Endothelial cell (in vitro differentiated cells): ENCODE results near the gene LRRC75A. TPM values are rescaled to one million over a fixed set of nuclear protein-coding genes. Genes with fewer than 3 reads are reported as not detected.

Experiments used
- DNase-seq: peaks from one replicate; pipeline ENCODE4 v3.0.0; 2021; ENCODE audit warnings: low spot score
- H3K27ac Mint-ChIP-seq: one replicate; pipeline ENCODE4 v1.8.0; 2021; ENCODE audit warnings: mixed read lengths, inconsistent platforms; ENCODE audit not compliant: unreplicated experiment
- H3K27me3 Mint-ChIP-seq: one replicate; pipeline ENCODE4 v1.8.0; 2021; ENCODE audit warnings: mild to moderate bottlenecking, moderate library complexity, mixed read lengths, inconsistent platforms; ENCODE audit not compliant: unreplicated experiment
- H3K36me3 Mint-ChIP-seq: one replicate; pipeline ENCODE4 v1.8.0; 2021; ENCODE audit warnings: mild to moderate bottlenecking, low read depth, mixed read lengths, inconsistent platforms; ENCODE audit not compliant: unreplicated experiment
- H3K4me1 Mint-ChIP-seq: one replicate; pipeline ENCODE4 v1.8.0; 2021; ENCODE audit warnings: mild to moderate bottlenecking, mixed read lengths, inconsistent platforms; ENCODE audit not compliant: unreplicated experiment
- H3K4me3 Mint-ChIP-seq: one replicate; pipeline ENCODE4 v1.8.0; 2021; ENCODE audit warnings: mild to moderate bottlenecking, mixed read lengths, inconsistent platforms; ENCODE audit not compliant: unreplicated experiment
- H3K9me3 Mint-ChIP-seq: one replicate; pipeline ENCODE4 v1.8.0; 2021; ENCODE audit warnings: mixed read lengths, inconsistent platforms; ENCODE audit not compliant: unreplicated experiment
- total RNA-seq: library from RNA; stranded (reverse); fragmentation: NEBNext Ultra II Directional; extraction: Animal tissue kit (Norgen Biotek cat#: 25700); gene quantifications from one replicate; pipeline ENCODE4 v1.2.1, GENCODE V29; 2021; ENCODE audit not compliant: unreplicated experiment
- TF ChIP-seq, protein P1 (sequence below): fragments of 200-600 bp; sonication (generic); IDR thresholded peaks from one replicate; pipeline ENCODE4 v1.5.0; 2021; ENCODE audit warnings: antibody characterized with exemption; ENCODE audit not compliant: unreplicated experiment

Gene LRRC75A
- total RNA-seq, 1 donor from 2014 or later = 0.95 TPM

DNA sequence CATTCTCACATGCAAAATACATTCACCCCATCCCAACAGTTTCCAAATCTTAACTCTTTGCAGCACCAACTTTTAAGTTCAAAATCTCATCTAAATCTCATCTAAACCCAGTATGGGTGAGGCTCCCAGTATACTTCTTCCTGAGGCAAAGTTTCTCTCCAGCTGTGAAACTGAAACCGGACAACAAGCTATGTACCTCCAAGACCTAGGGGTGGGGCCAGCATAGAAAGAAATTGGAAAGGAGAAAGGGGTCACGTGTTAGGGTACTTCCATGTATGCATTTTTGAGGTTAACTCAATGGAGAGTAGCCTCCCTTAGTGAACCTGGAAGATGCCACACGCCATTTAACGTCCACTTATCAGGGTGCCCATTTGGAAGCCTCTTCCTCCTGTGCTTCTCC is 23.9 kb upstream of the LRRC75A start:
- Mint-ChIP-seq H3K36me3 (peaks cover 4% of the 10 kb centered on the region), H3K27ac (no peak overlapping the region), H3K9me3 (no peaks in the 10 kb centered on the region), H3K4me1 (peaks cover 9% of the 10 kb centered on the region), H3K27me3 (peaks cover 5% of the 10 kb centered on the region), H3K4me3 (no peak overlapping the region)
- DNase-seq = no peak
- TF ChIP-seq, protein P1, sequence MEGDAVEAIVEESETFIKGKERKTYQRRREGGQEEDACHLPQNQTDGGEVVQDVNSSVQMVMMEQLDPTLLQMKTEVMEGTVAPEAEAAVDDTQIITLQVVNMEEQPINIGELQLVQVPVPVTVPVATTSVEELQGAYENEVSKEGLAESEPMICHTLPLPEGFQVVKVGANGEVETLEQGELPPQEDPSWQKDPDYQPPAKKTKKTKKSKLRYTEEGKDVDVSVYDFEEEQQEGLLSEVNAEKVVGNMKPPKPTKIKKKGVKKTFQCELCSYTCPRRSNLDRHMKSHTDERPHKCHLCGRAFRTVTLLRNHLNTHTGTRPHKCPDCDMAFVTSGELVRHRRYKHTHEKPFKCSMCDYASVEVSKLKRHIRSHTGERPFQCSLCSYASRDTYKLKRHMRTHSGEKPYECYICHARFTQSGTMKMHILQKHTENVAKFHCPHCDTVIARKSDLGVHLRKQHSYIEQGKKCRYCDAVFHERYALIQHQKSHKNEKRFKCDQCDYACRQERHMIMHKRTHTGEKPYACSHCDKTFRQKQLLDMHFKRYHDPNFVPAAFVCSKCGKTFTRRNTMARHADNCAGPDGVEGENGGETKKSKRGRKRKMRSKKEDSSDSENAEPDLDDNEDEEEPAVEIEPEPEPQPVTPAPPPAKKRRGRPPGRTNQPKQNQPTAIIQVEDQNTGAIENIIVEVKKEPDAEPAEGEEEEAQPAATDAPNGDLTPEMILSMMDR = no peak

DNA sequence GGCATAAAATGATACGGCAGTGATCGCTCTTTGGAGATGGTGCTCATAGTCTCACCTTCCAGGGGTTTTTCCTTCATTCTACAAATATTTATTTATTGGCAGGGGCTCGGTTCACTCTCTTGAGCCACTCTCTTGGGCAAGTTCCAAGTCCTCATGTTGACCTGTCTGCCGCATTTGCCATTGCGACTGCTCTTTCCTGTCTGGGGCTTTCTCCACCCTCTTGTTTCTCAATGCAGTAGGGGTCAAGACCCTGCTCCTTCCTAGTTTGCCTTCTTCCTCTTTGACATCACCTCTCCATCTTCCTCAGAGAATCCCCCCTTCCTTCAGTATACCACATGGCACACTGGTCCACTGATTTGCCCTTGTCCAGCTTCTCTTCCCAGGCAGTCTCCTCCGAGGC is 21.9 kb upstream of the LRRC75A start:
- H3K4me3 Mint-ChIP-seq = no peak overlapping the region
- peaks cover 4% of the 10 kb centered on the region for H3K36me3 Mint-ChIP-seq
- no peak for DNase-seq
- H3K27me3 Mint-ChIP-seq = peaks cover 5% of the 10 kb centered on the region
- peaks cover 9% of the 10 kb centered on the region for H3K4me1 Mint-ChIP-seq
- no peaks in the 10 kb centered on the region for H3K9me3 Mint-ChIP-seq
- TF ChIP-seq, protein P1 = no peak
- H3K27ac Mint-ChIP-seq = no peak overlapping the region

DNA sequence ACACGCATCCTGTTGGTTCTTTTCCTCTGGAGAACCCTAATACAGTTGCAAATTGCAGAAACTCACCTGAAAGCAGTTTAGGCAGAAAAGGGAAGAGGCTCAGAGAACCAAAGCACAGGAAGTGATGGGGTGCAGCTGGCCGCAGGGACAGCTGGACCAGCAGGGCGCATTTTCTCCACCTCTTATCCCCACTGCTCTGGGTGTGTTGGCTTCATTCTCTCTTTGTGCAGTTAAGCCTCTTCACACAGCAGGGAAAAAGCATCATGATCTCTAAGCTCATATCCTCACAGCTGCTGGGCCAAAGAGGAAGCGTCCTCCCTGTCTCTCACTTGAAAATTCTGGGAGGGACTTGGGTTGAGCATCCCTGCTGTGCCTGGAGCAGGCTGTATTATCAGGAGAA is 20.0 kb upstream of the LRRC75A start:
- H3K36me3 Mint-ChIP-seq = peaks cover 4% of the 10 kb centered on the region
- peak overlapping the region; percentile 28 for H3K4me3 Mint-ChIP-seq
- H3K9me3 Mint-ChIP-seq = no peaks in the 10 kb centered on the region
- peaks cover 9% of the 10 kb centered on the region for H3K4me1 Mint-ChIP-seq
- TF ChIP-seq, protein P1 = no peak
- H3K27me3 Mint-ChIP-seq = peaks cover 7% of the 10 kb centered on the region
- no peak for DNase-seq
- no peak overlapping the region for H3K27ac Mint-ChIP-seq

DNA sequence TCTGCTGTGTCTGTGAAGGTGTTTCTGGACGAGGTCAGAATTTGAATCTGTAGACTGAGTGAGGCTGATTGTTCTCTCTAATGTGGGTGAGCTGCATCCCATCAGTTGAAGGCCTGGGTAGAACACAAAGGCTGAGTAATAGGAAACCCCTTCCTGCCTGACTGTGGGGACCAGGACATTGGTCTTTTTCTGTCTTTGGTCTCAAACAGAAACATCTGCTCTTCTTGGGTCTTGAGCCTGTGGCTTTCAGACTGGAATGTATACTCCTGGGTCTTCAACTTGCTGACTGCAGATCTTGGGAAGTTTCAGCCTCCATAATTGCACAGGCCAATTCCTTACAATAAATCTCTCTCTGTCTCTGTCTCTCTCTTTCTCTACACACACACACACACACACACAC is 19.6 kb upstream of the LRRC75A start:
- H3K4me3 Mint-ChIP-seq = peak overlapping the region; percentile 28
- H3K27me3 Mint-ChIP-seq = peaks cover 7% of the 10 kb centered on the region
- no peak overlapping the region for H3K27ac Mint-ChIP-seq
- TF ChIP-seq, protein P1 = no peak
- peaks cover 4% of the 10 kb centered on the region for H3K36me3 Mint-ChIP-seq
- H3K9me3 Mint-ChIP-seq = no peaks in the 10 kb centered on the region
- no peak for DNase-seq
- peaks cover 9% of the 10 kb centered on the region for H3K4me1 Mint-ChIP-seq

DNA sequence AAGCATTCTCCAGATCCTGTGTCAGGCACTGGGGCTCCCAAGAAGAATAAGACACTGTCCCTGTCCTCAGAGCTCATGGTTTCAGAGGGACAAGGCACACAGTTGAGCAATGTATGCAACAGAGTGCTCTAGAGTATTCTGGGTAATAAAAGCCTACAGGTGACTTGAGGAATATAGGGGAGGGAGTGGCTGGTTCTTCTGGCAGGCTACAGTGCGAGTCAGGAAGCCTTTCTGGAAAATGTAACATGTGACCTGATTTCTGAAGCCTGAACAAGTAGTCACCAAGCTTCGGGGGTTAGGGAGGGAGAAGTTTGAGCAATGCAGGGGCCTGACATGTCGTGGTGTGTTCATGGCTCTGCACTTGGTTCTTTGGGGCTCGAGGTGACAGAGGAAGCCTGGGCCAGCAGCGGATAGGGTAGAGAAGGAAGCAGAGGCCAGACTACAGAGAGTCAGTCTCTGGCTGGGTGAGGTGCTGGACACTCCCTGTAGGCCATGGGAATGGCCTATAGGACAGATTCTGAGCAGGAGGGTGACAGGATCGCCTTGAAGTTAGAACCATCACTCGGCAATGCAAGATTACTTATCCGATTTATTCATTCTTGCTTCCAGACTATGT is 16.0 kb upstream of the LRRC75A start:
- H3K4me1 Mint-ChIP-seq = peaks cover 9% of the 10 kb centered on the region
- H3K9me3 Mint-ChIP-seq = no peaks in the 10 kb centered on the region
- H3K36me3 Mint-ChIP-seq = peaks cover 4% of the 10 kb centered on the region
- H3K4me3 Mint-ChIP-seq = no peak overlapping the region
- peaks cover 7% of the 10 kb centered on the region for H3K27me3 Mint-ChIP-seq
- TF ChIP-seq, protein P1 = no peak
- no peak for DNase-seq
- H3K27ac Mint-ChIP-seq = no peak overlapping the region
